HK-2 (cell line): ENCODE measurements around the gene SLC24A5.

Source experiments
- DNase-seq: peaks from one replicate; pipeline ENCODE4 v3.0.0-alpha.2; 2018; ENCODE audit not compliant: unreplicated experiment

SLC24A5 gene

DNA sequence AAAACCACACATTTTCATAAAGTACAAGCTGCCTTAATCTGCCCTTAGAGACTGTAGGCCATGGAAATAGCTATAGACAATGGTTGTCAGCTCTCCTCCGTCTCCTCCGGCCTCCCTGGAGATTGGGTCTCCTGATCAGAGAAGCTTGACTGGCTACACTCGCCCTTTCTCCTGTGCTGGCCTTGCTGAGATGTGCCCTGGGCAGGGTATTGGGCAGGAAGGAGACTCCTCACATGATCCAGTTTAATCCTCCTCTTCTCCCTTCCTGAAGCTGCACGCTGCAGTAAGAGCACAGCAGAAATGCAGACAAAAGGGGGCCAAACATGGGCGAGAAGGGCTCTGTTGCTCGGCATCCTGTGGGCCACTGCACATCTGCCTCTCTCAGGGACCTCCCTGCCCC, at the start of gene SLC24A5:
Gene SLC24A5 (plus strand): TSS at position 246 of the 400 bp plus-strand sequence. CDS start 55 bp downstream, at position 301.
- no peak for DNase-seq

DNA sequence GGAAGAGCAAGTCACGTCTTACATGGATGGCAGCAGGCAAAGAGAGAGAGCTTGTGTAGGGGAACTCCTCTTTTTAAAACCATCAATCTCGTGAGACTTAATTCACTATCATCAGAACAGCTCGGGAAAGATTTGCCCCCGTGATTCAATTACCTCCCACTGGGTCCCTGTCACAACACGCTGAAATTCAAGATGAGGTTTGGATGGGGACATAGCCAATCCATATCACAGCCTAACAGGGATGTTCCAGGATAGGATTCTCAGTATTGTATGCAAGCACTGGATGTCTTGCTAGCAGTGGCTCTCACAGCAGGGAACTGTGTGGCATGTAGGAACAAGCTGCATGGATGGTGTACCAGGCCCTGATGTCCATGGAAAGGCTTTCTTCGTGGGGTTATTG, 47.8 kb upstream of the SLC24A5 start:
- no peak for DNase-seq

DNA sequence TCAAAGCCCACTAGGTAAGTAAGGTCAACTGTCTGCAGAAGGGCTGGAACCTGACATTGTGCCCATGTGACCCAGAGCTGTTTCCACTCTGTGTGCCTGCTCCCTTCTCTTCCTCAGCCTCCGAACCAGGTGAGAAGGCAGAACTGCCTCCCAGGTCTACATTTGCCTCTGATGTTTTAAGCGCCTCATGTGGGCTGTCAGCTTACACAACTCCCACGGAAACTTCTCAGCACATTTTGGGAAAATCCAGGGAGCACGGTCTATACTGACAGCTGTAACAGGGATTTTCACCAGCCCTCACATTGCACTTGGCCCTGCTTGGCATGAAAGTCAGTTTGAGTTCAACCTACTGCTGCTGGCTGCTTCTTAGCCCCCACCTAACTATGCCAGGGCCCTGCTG, 46.9 kb upstream of the SLC24A5 start:
- DNase-seq = no peak

DNA sequence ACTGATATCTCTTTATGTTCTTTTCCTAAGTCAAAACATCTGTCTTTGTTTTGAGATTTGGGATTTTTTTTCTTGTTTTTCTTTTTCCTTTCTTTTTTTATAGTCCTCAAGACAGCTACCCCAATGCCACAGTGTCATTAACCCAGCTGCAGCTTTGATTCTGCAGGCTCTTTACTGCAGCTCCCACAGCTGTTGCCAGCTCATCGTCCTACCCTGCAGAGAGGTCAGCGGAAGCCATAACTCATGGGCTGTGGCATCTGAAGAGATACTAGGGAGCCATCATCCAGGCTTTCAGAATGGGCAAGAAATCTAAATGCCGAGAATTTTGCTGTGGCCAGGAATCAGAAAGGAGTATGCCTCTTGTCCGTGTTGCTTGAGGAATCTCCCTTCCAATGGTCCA, 44.3 kb upstream of the SLC24A5 start:
- DNase-seq = no peak

DNA sequence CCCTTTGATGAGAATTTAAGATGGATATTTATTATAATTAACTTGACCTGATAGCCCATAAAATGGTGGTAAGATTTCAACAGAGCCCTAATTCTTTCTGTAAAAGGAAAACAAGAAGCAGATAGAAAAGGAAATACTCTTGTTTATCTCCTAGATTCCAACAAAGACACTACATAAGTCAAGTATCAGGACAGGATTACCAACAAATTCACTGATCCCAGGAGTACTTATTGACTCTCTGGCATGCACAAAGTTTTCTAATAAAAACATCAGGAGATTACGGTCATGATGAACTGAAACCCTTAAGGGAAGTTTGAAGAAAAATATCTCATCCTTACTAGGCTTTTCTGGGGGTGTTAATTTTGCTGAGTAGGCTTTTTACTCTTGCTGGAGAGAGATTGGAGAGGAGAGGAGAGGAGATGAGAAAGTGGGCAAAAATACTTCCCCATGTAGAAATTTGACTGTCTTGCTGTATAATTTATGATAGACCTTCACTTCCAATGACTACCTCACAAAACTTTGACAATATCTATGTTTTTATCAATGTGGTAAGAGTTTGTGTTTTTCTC, 43.1 kb upstream of the SLC24A5 start:
- DNase-seq = no peak

GRCh38 chr15:48084759-48085590, 35.8 kb upstream of the SLC24A5 start:
- DNase-seq = no peak

GRCh38 chr15:48085591-48085930, 35.2 kb upstream of the SLC24A5 start:
- DNase-seq = no peak

DNA sequence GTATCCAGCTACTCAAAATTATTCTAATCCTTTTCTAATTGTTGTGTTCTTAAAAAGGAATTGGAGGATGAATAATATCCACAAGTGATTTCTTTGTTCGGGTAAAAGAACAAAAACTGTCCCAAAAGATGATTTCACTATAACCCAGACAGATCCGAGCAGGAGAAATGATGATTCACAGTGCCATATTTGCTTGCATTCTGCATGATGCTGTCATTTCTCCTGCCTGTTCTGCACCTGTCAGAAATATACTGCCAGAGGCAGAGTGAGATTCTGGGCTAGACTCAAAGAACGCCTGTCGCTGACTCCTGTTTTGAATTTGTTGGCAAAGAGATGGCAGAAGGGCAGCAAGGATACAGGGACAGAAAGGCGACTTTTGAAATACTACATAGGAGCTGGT, 34.7 kb upstream of the SLC24A5 start:
- no peak for DNase-seq

GRCh38 chr15:48086576-48086975, 34.2 kb upstream of the SLC24A5 start:
- no peak for DNase-seq

- DNase-seq = no peak
Measured at GRCh38 chr15:48087844-48088243, 32.9 kb upstream of the SLC24A5 start.

- DNase-seq = no peak
Measured at GRCh38 chr15:48089702-48090101, 31.1 kb upstream of the SLC24A5 start.

GRCh38 chr15:48090115-48090514, 30.7 kb upstream of the SLC24A5 start:
- no peak for DNase-seq

DNA sequence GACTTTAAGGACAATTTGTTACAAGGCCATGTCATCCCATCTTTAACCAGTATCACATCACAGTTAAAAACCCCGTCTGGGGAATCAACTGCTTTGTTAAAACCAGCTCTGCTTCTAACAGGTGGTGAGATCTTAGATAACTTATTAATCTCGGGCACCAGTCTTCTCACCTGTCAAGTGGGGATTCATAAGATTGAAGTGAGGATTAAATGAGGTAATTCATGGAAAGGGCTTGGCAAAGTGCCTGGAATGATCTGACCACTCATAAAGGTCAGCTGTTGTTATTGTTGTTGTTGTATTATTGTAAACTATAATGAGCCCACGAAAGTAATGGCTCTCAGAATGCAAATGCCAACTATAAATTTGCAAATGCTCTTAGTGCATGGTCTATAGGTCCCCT, 30.1 kb upstream of the SLC24A5 start:
- DNase-seq = no peak

GRCh38 chr15:48091522-48091921, 29.3 kb upstream of the SLC24A5 start:
- no peak for DNase-seq

GRCh38 chr15:48096355-48096786, 24.4 kb upstream of the SLC24A5 start:
- DNase-seq = no peak

- no peak for DNase-seq
Measured at GRCh38 chr15:48096813-48097212, 24.0 kb upstream of the SLC24A5 start.

DNA sequence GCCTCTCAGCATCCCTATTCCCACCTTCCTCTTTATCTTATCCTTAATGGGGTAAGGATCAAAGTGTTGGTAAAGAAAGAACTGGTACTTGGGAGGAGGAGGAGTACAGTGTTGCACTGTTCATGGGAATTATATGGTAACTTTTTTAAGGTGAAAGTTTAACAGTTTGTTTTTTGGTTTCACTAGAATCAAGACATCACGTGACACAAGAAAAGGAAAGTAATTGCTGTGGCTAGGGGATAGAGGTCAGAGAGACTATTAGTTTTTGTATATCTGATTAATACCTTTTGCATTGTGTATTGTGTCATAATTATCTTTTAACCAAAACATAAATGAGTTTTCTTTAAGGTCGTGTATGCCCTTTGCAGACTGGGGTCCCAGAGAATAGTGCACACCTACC, 23.5 kb upstream of the SLC24A5 start:
- DNase-seq = no peak

- DNase-seq = no peak
Measured at GRCh38 chr15:48101376-48101961, 19.3 kb upstream of the SLC24A5 start.

- no peak for DNase-seq
Measured at GRCh38 chr15:48102167-48102566, 18.6 kb upstream of the SLC24A5 start.

DNA sequence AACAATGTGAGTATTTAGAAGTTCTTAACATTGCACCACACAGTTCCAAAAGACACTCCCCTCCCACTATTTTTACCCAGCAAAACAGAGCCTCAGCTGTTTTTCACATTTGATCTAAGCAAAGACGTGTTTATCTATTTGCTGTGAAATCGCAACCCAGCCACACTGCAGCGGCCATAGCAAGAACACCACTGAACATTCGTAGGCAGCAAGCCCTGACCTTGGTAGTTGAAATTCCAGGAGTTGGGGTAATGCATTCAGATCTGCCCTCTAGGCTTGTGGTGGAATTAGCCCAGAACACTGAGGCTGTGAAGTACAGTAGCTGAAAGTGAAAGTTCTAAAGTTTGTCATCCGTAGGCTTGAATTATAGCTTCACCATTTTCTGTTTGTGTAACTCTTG, 17.1 kb upstream of the SLC24A5 start:
- DNase-seq = no peak

DNA sequence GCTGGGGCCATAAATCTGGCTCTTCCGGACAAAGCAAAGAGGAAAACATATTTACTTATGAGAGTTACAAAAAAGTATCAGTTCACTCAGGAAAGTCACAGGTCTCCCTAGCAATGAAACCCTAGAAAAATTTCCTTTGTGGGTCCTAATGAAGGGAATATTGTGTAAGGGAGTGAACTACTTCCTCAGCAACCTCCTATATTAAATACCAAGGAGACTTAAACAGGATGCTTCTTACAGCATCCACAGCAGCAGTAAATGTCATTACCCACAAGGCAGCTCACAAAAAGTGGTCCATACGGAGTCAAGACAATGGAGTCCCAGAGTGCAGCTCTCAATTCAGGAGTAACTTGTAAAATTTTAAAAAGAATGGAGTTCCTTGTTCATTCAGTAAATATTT, 14.9 kb upstream of the SLC24A5 start:
- no peak for DNase-seq

DNA sequence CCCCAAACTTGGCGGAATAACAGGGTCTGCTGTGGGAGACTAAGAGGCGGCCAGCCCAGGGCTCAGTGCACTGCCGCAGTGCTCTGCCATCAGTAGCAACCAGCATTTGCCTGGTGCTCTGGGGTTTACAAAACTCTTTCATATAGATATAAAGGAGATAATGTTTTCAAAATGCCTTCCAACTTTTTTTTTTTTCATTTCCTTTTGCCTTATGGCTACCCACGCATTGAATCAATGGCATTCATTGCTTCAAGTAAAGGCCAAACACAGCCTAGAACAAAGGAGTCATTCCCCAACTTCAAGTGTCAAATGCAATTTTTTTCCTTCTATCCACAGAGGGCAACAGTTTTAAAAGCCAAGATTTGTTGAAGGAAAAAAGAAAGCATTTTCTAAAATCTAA, 11.6 kb upstream of the SLC24A5 start:
- no peak for DNase-seq

DNA sequence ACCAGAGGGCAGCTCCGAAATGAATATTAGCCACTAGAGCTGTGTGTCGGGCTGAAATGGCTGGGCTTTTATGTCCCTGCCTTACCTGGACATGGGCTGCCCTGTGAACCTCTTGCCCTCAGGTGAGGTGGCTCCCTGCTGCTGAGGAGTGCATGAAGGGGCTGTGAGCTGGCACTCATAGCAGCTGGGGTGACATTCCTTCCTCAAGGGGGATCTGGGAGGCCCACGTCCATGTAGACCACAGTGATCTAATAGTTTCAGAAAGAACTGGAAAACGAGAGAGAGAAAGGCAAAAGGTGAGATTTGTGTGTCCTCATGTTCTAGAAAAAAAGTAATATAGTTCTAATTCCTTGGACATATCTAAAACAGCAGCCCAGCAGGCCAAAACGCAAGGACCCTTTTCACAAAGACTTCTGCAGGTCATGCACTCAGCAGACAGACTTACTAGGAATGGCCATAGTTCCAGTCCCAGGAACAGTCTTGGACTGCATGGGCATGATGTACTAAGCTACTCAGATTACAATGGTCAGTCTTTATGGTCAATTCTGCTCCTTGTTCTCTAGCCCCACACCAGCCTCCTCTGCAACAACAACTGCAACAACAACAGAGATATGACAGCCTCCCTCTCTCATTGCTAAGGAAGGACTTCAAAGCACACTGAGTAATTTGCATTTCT, 10.8 kb upstream of the SLC24A5 start:
- DNase-seq = no peak
